HCT116 (cell line): ENCODE measurements around the gene SBF2. TPM values are rescaled to one million over a fixed set of nuclear protein-coding genes. Genes with fewer than 3 reads are reported as not detected.

Experiments used
- ATAC-seq: fragments of 200-7000 bp; cut with Tn5 transposase; 2 replicates; pipeline ENCODE4 v1.9.1; 2020; ENCODE audit warnings: mild to moderate bottlenecking, moderate library complexity
- BruUV-seq: library from RNA; stranded (reverse); fragments of 400-500 nt; replicated peaks from 2 replicates; lab custom pipeline; 2021; lab: Mats Ljungman, UMichigan
- CTCF ChIA-PET: fragments of 300-600 bp; sonication (Branson Sonifier 250); formaldehyde crosslinking; loops from one replicate; lab custom pipeline; 2021; ENCODE audit warnings: antibody characterized with exemption; lab: Charles Lee
- POLR2A ChIA-PET: fragments of 300-600, 350-600 bp; sonication (Branson Sonifier 250); formaldehyde crosslinking; loops from one replicate; lab custom pipeline; 2021; ENCODE audit warnings: antibody characterized with exemption; lab: Charles Lee
- RAD21 ChIA-PET, 2 experiments: fragments of 300-600 bp; sonication (Branson Sonifier 250); formaldehyde crosslinking; loops; one replicate each; lab custom pipeline; 2023; ENCODE audit warnings: low total read pairs in 2 of 2; ENCODE audit not compliant: uncharacterized antibody in 2 of 2, unreplicated experiment in 2 of 2, low non-redundant PET in 1 of 2; lab: Charles Lee
- DNase-seq: peaks from one replicate; pipeline ENCODE4 v3.0.0-alpha.2; 2010; ENCODE audit warnings: low read depth, low spot score
- H2AFZ ChIP-seq: fragments of 200-600 bp; shearing (Covaris generic), sonication (generic); 2 replicates; pipeline ENCODE4 v1.6.1; 2017; ENCODE audit warnings: low read depth, mixed run types, mixed read lengths, antibody characterized with exemption, low read length; ENCODE audit not compliant: poor library complexity, severe bottlenecking
- H3K27ac ChIP-seq: 2 replicates; pipeline ENCODE4 v1.5.1; 2012; ENCODE audit warnings: low read depth, low read length
- H3K27me3 ChIP-seq: fragments of 200-600 bp; sonication (generic); 2 replicates; pipeline ENCODE4 v1.6.1; 2016; ENCODE audit warnings: mixed run types, low read length, mixed read lengths; ENCODE audit not compliant: insufficient read depth
- H3K36me3 ChIP-seq, 2 experiments: fragments of 200-500 bp in 1 of 2; fragments of 200-600 bp in 1 of 2; sonication (Bioruptor generic) in 1 of 2; sonication (generic) in 1 of 2; 2 replicates each; pipeline versions ENCODE4 v1.5.1 to v1.6.1; 2014 to 2016; ENCODE audit warnings: low read length in 2 of 2, inconsistent platforms in 1 of 2, mixed read lengths in 1 of 2, mixed run types in 1 of 2; ENCODE audit not compliant: insufficient read depth in 2 of 2, control insufficient read depth in 1 of 2
- H3K4me1 ChIP-seq, 2 experiments: fragments of 200-600 bp in 1 of 2; sonication (generic) in 1 of 2; 2 replicates each; pipeline versions ENCODE4 v1.5.1 to v1.6.1; 2012 to 2017; ENCODE audit warnings: low read length in 2 of 2, inconsistent platforms in 1 of 2, mild to moderate bottlenecking in 1 of 2, mixed read lengths in 1 of 2, mixed run types in 1 of 2, moderate library complexity in 1 of 2; ENCODE audit not compliant: insufficient read depth in 2 of 2, control insufficient read depth in 1 of 2
- H3K4me2 ChIP-seq: fragments of 200-600 bp; sonication (generic); 2 replicates; pipeline ENCODE4 v1.6.1; 2017; ENCODE audit warnings: mixed run types, low read length, mixed read lengths
- H3K4me3 ChIP-seq, 2 experiments: fragments of 200-600 bp in 1 of 2; sonication (generic) in 1 of 2; replicated peaks in 1 of 2; 2 replicates each; pipeline ENCODE4 v1.5.1; 2011 to 2016; ENCODE audit warnings: low read length in 2 of 2, control low read depth in 1 of 2, low read depth in 1 of 2, mild to moderate bottlenecking in 1 of 2, mixed read lengths in 1 of 2, mixed run types in 1 of 2
- H3K79me2 ChIP-seq: fragments of 200-600 bp; sonication (generic); 2 replicates; pipeline ENCODE4 v1.6.1; 2017; ENCODE audit warnings: mild to moderate bottlenecking, mixed run types, low read length, moderate library complexity, mixed read lengths; ENCODE audit not compliant: insufficient read depth
- H3K9ac ChIP-seq: fragments of 200-600 bp; sonication (generic); 2 replicates; pipeline ENCODE4 v1.6.1; 2016; ENCODE audit warnings: low read length, mixed read lengths
- H3K9me2 ChIP-seq: fragments of 200-600 bp; sonication (generic), shearing (Covaris generic); 2 replicates; pipeline ENCODE4 v1.6.1; 2017; ENCODE audit warnings: mixed run types, mild to moderate bottlenecking, moderate library complexity; ENCODE audit not compliant: insufficient read depth
- H3K9me3 ChIP-seq, 2 experiments: fragments of 200-500 bp in 1 of 2; fragments of 200-600 bp in 1 of 2; sonication (Bioruptor generic) in 1 of 2; sonication (generic) in 1 of 2; 2 replicates each; pipeline ENCODE4 v1.6.1; 2014 to 2017; ENCODE audit warnings: low read length in 2 of 2, mixed read lengths in 2 of 2, inconsistent platforms in 1 of 2, low read depth in 1 of 2, mild to moderate bottlenecking in 1 of 2, mixed run types in 1 of 2, moderate library complexity in 1 of 2; ENCODE audit not compliant: control insufficient read depth in 1 of 2, insufficient read depth in 1 of 2
- H4K20me1 ChIP-seq: fragments of 200-600 bp; sonication (generic), shearing (Covaris generic); 2 replicates; pipeline ENCODE4 v1.6.1; 2017; ENCODE audit warnings: mixed run types, mild to moderate bottlenecking, moderate library complexity; ENCODE audit not compliant: insufficient read depth
- CBX3 ChIP-seq: IDR thresholded peaks from 2 replicates; pipeline ENCODE4 v1.6.1; 2012; ENCODE audit warnings: low read depth
- EGR1 ChIP-seq: IDR thresholded peaks from 2 replicates; pipeline ENCODE4 v1.6.1; 2012; ENCODE audit warnings: low read depth
- FOSL1 ChIP-seq: IDR thresholded peaks from 2 replicates; pipeline ENCODE4 v1.6.1; 2012; ENCODE audit warnings: low read depth
- RAD21 ChIP-seq: IDR thresholded peaks from 2 replicates; pipeline ENCODE4 v1.6.1; 2012; ENCODE audit warnings: low read depth, mild to moderate bottlenecking
- SRF ChIP-seq: IDR thresholded peaks from 2 replicates; pipeline ENCODE4 v1.6.1; 2012; ENCODE audit warnings: low read depth
- ZFX ChIP-seq: fragments of 450-650 bp; IDR thresholded peaks from 2 replicates; pipeline ENCODE4 v1.6.1; 2017
- intact Hi-C: fragments of 100-400 bp; cut with micrococcal nuclease; formaldehyde crosslinking; loops from 2 replicates; pipeline ENCODE4 v1.10.0; 2022
- total RNA-seq: library from RNA; stranded (reverse); gene quantifications from one replicate; pipeline ENCODE4 v1.2.1, GENCODE V29; 2021; ENCODE audit not compliant: unreplicated experiment
- TF ChIP-seq, protein P1 (sequence below): IDR thresholded peaks from 2 replicates; pipeline ENCODE4 v1.6.1; 2011; ENCODE audit warnings: mild to moderate bottlenecking, low read length, moderate library complexity; ENCODE audit not compliant: insufficient replicate concordance; ENCODE audit errors: extremely low read depth
- TF ChIP-seq, protein P2 (sequence below): IDR thresholded peaks from 2 replicates; pipeline ENCODE4 v1.6.1; 2012

SBF2 gene
- total RNA-seq, 1 experiment from 2014 or later = 35.0 TPM

DNA sequence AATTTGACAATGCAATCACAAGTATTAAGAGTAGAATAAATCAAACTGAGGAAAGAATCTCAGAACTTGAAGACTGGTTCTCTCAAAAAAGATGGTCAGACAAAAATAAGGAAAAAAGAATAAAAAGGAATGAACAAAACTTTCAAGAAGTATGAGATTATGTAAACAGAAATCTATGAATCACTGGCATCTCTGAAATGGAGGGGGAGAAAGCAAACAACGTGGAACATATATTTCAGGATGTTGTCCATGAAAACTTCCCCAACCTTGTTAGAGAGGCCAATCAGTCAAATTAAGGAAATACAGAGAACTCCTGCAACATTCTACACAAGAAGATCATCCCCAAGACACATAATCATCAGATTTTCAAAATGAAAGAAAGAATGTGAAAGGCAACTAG, 235.7 kb downstream of the SBF2 start:
- no peaks in the 10 kb centered on the region for H3K36me3 ChIP-seq
- H3K27ac ChIP-seq = no peak overlapping the region
- BruUV-seq = no TSS peak
- no peak overlapping the region for H3K9ac ChIP-seq
- no peak overlapping the region for H3K4me3 ChIP-seq
- no peak for TF ChIP-seq CBX3
- TF ChIP-seq EGR1 = no peak
- TF ChIP-seq, protein P1, sequence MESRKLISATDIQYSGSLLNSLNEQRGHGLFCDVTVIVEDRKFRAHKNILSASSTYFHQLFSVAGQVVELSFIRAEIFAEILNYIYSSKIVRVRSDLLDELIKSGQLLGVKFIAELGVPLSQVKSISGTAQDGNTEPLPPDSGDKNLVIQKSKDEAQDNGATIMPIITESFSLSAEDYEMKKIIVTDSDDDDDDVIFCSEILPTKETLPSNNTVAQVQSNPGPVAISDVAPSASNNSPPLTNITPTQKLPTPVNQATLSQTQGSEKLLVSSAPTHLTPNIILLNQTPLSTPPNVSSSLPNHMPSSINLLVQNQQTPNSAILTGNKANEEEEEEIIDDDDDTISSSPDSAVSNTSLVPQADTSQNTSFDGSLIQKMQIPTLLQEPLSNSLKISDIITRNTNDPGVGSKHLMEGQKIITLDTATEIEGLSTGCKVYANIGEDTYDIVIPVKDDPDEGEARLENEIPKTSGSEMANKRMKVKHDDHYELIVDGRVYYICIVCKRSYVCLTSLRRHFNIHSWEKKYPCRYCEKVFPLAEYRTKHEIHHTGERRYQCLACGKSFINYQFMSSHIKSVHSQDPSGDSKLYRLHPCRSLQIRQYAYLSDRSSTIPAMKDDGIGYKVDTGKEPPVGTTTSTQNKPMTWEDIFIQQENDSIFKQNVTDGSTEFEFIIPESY = no peak
- no peak for TF ChIP-seq ZFX
- TF ChIP-seq RAD21 = no peak
- TF ChIP-seq, protein P2, sequence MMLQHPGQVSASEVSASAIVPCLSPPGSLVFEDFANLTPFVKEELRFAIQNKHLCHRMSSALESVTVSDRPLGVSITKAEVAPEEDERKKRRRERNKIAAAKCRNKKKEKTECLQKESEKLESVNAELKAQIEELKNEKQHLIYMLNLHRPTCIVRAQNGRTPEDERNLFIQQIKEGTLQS = no peak
- TF ChIP-seq FOSL1 = no peak
- no peak for TF ChIP-seq SRF
- no peaks in the 10 kb centered on the region for H3K4me1 ChIP-seq
- CTCF ChIA-PET = no interaction called here
- no peaks in the 10 kb centered on the region for H3K27me3 ChIP-seq
- RAD21 ChIA-PET = no interaction called here
- H3K9me3 ChIP-seq = peaks cover 0 to 8% of the 10 kb centered on the region in 2 experiments; a peak in 1 of 4 replicates
- 0 out of 2 replicates have a peak, but pooled peaks cover 11% of the 10 kb centered on the region for H3K79me2 ChIP-seq
- H3K9me2 ChIP-seq = no peaks in the 10 kb centered on the region
- H2AFZ ChIP-seq = no peak overlapping the region
- POLR2A ChIA-PET = no interaction called here
- H4K20me1 ChIP-seq = no peaks in the 10 kb centered on the region
- intact Hi-C loops = no loop called here
- no peak overlapping the region for H3K4me2 ChIP-seq
- no peak for ATAC-seq
- DNase-seq = no peak
